IPS-18c (cell line): ENCODE measurements around the gene NDUFA13.

Source experiments
- H3K4me3 ChIP-seq: 2 replicates; pipeline ENCODE4 v1.7.0; 2013; ENCODE audit warnings: low read depth, mild to moderate bottlenecking, low read length, moderate library complexity; ENCODE audit not compliant: insufficient read depth
- H3K9me3 ChIP-seq: one replicate; pipeline ENCODE4 v1.6.1; 2013; ENCODE audit warnings: mild to moderate bottlenecking, low read length, moderate library complexity; ENCODE audit not compliant: control insufficient read depth, insufficient read depth

Gene NDUFA13

GRCh38 chr19:19550972-19551852 is 35.2 kb downstream of the NDUFA13 start:
- no peaks in the 10 kb centered on the region for H3K9me3 ChIP-seq

GRCh38 chr19:19551853-19552192 is 35.8 kb downstream of the NDUFA13 start:
- Histone ChIP-seq H3K9me3 (no peaks in the 10 kb centered on the region), H3K4me3 (no peak overlapping the region)

More at GRCh38 chr19:19550972-19551852, 35.2 kb downstream of the NDUFA13 start:
- no peak overlapping the region for H3K4me3 ChIP-seq

- Histone ChIP-seq H3K4me3 (no peak overlapping the region), H3K9me3 (no peaks in the 10 kb centered on the region)
These were observed 36.8 kb downstream of the NDUFA13 start for GRCh38 chr19:19552798-19553197.

- no peak overlapping the region for H3K4me3 ChIP-seq
- H3K9me3 ChIP-seq, result no peaks in the 10 kb centered on the region
These were observed 37.6 kb downstream of the NDUFA13 start for GRCh38 chr19:19553670-19554069.

GRCh38 chr19:19554074-19555023 is 38.3 kb downstream of the NDUFA13 start:
- Histone ChIP-seq H3K9me3 (no peaks in the 10 kb centered on the region), H3K4me3 (no peak overlapping the region)

- H3K9me3 ChIP-seq, result no peaks in the 10 kb centered on the region
- H3K4me3 ChIP-seq, result no peak overlapping the region
These were observed 42.0 kb downstream of the NDUFA13 start for GRCh38 chr19:19558055-19558454.

- Histone ChIP-seq H3K4me3 (no peak overlapping the region), H3K9me3 (no peaks in the 10 kb centered on the region)
These were observed 42.6 kb downstream of the NDUFA13 start for GRCh38 chr19:19558636-19559035.

- H3K4me3 ChIP-seq, result no peak overlapping the region
- no peaks in the 10 kb centered on the region for H3K9me3 ChIP-seq
These were observed 43.9 kb downstream of the NDUFA13 start for GRCh38 chr19:19559931-19560330.

GRCh38 chr19:19561946-19562664 is 46.1 kb downstream of the NDUFA13 start:
- Histone ChIP-seq H3K9me3 (no peaks in the 10 kb centered on the region), H3K4me3 (no peak overlapping the region)

GRCh38 chr19:19562665-19563347 is 46.8 kb downstream of the NDUFA13 start:
- no peaks in the 10 kb centered on the region for H3K9me3 ChIP-seq
- H3K4me3 ChIP-seq, result no peak overlapping the region; the same call in 1 of the 2 replicates

- H3K4me3 ChIP-seq, result no peak overlapping the region
- no peaks in the 10 kb centered on the region for H3K9me3 ChIP-seq
These were observed 47.4 kb downstream of the NDUFA13 start for GRCh38 chr19:19563348-19563848.

- Histone ChIP-seq H3K9me3 (no peaks in the 10 kb centered on the region), H3K4me3 (no peak overlapping the region)
These were observed 50.3 kb downstream of the NDUFA13 start for GRCh38 chr19:19566306-19566705.

- Histone ChIP-seq H3K4me3 (no peak overlapping the region), H3K9me3 (no peaks in the 10 kb centered on the region)
These were observed 51.4 kb downstream of the NDUFA13 start for GRCh38 chr19:19567391-19567790.

- H3K4me3 ChIP-seq, result no peak overlapping the region
- H3K9me3 ChIP-seq, result no peaks in the 10 kb centered on the region
These were observed 53.1 kb downstream of the NDUFA13 start for GRCh38 chr19:19568802-19569756.

- H3K9me3 ChIP-seq, result no peaks in the 10 kb centered on the region
These were observed 54.5 kb downstream of the NDUFA13 start for GRCh38 chr19:19570571-19570970.

More at GRCh38 chr19:19570571-19570970, 54.5 kb downstream of the NDUFA13 start:
- no peak overlapping the region for H3K4me3 ChIP-seq
